Thymus (tissue), 11 donors: ENCODE results near the gene GRID1. TPM values are rescaled to one million over a fixed set of nuclear protein-coding genes. Genes with fewer than 3 reads are reported as not detected.

Source experiments
- DNase-seq, 9 donors: peaks; one replicate each; pipeline ENCODE4 v3.0.0-alpha.2; 2013; ENCODE audit warnings: low spot score in 9 of 9, low read depth in 6 of 9, missing footprints in 1 of 9
- H3K27ac ChIP-seq, 2 donors: one replicate each; pipeline ENCODE4 v1.5.1; 2013; ENCODE audit warnings: control low read depth in 1 of 2, low read depth in 1 of 2, low read length in 1 of 2, mild to moderate bottlenecking in 1 of 2, moderate library complexity in 1 of 2
- H3K27me3 ChIP-seq, 2 donors: one replicate each; pipeline ENCODE4 v1.5.1; 2013; ENCODE audit warnings: low read length in 1 of 2; ENCODE audit not compliant: control insufficient read depth in 2 of 2, insufficient read depth in 1 of 2
- H3K36me3 ChIP-seq, 2 donors: one replicate each; pipeline ENCODE4 v1.5.1; 2013; ENCODE audit warnings: low read length in 1 of 2, mild to moderate bottlenecking in 1 of 2, moderate library complexity in 1 of 2; ENCODE audit not compliant: control insufficient read depth in 2 of 2, insufficient read depth in 2 of 2
- H3K4me1 ChIP-seq, 2 donors: one replicate each; pipeline ENCODE4 v1.5.1; 2013; ENCODE audit warnings: low read length in 2 of 2; ENCODE audit not compliant: control insufficient read depth in 2 of 2, insufficient read depth in 2 of 2
- H3K4me3 ChIP-seq, 2 donors: one replicate each; pipeline ENCODE4 v1.5.1; 2013; ENCODE audit warnings: low read length in 2 of 2, control low read depth in 1 of 2, mild to moderate bottlenecking in 1 of 2
- H3K9me3 ChIP-seq, 2 donors: one replicate each; pipeline ENCODE4 v1.5.1; 2013; ENCODE audit warnings: low read length in 1 of 2, mild to moderate bottlenecking in 1 of 2; ENCODE audit not compliant: control insufficient read depth in 2 of 2, insufficient read depth in 1 of 2
- WGBS: extraction: QIAGEN DNeasy Blood & Tissue Kit; methylation state at CpG from one replicate; pipeline ENCODE4 v1.1.7; 2013; 5-methylcytosine and 5-hydroxymethylcytosine counted together
- polyA plus RNA-seq: library from polyadenylated mRNA; stranded (reverse); fragments of 200-250 nt; gene quantifications from one replicate; pipeline ENCODE4 v1.2.3, GENCODE V29; 2013
- total RNA-seq: library from RNA; stranded (reverse); fragments of 120-200 nt; gene quantifications from one replicate; pipeline ENCODE4 v1.2.4, GENCODE V29; 2013
- donor health status: healthy.

Gene GRID1
- total and polyA plus RNA-seq, 2 donors = 0.33 to 0.46 TPM

DNA sequence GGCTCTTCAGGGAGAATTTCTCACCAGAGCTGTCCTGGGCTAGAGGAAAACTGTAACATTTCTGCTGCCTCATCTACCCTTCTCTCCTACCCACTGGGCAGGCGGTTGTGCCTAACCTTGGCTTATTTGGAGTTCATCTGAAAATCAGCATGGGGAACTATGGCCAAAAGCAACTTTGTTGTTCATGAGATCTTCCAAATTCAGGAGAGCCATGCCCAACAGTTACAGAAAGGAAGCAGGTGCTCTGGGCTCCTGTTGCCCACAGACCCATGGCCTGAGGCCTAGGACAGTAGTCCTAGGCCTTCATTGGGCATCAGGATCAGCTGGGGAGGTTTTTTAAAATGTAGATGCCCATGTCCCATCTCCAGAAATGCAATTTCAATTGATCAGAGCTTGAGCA lies 85.2 kb downstream of the GRID1 start:
- Histone ChIP-seq H3K27me3 (no peaks in the 10 kb centered on the region), H3K4me3 (no peak overlapping the region), H3K36me3 (no peaks in the 10 kb centered on the region), H3K27ac (no peak overlapping the region), H3K9me3 (no peaks in the 10 kb centered on the region), H3K4me1 (no peaks in the 10 kb centered on the region)
- DNase-seq = no peak
- 100% methylated on average over 1 of the region's 1 CpG for WGBS

- Histone ChIP-seq H3K27ac (no peak overlapping the region), H3K4me3 (no peak overlapping the region), H3K9me3 (no peaks in the 10 kb centered on the region), H3K4me1 (no peaks in the 10 kb centered on the region), H3K27me3 (peaks cover 0 to 5% of the 10 kb centered on the region in 2 donors), H3K36me3 (no peaks in the 10 kb centered on the region)
- 84% methylated on average over 2 of the region's 2 CpGs for WGBS
- no peak for DNase-seq
Measured at GRCh38 chr10:86269332-86269731, 97.3 kb downstream of the GRID1 start.

GRCh38 chr10:86267286-86268195 lies 99.1 kb downstream of the GRID1 start:
- Histone ChIP-seq H3K36me3 (no peaks in the 10 kb centered on the region), H3K27ac (no peak overlapping the region), H3K4me1 (no peaks in the 10 kb centered on the region), H3K27me3 (peaks cover 0 to 22% of the 10 kb centered on the region in 2 donors), H3K9me3 (no peaks in the 10 kb centered on the region), H3K4me3 (no peak overlapping the region)
- DNase-seq = no peak
- WGBS = 93% methylated on average over 12 of the region's 12 CpGs

DNA sequence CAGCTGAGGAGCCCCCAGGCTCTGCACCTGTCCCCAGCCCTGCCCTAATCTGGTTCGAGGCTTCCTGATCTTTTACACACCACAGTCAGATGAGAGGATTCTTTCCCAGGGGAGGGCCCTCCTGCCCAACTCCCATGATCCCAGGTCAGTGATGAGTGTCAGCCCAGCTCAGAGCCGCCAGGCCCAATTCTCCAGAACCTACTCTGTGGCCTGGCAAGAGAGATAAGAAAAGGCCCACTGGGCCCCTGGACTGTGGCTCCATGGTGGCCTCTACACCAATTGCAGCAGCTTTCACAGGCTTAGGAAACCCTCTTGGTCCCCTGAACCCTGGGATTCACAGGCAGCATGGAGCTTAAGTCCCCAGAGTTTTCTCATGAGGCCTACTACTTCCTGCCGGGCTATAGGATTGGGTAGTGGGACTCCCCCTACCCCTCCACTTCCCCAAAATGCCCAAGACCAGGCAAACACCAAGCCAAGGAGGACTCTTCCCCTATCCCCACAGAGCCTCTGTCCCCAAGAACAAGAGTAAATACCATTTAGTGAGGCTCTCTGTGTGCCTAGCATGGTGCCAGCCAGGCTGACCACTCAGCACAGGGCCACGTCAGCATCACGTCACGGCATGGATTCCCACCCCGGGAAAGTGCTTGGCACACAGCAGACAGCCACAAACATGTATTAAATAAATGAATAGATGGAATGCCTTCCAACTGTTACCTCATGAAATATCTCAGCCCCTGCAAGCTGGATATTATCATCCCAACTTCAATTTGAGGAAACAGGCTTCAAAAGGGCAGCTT lies 100.0 kb downstream of the GRID1 start:
- DNase-seq = no peak
- Histone ChIP-seq H3K4me1 (no peaks in the 10 kb centered on the region), H3K4me3 (no peak overlapping the region), H3K27me3 (peaks cover 0 to 29% of the 10 kb centered on the region in 2 donors), H3K9me3 (no peaks in the 10 kb centered on the region), H3K36me3 (no peaks in the 10 kb centered on the region), H3K27ac (no peak overlapping the region)
- WGBS = 96% methylated on average over 7 of the region's 7 CpGs

- Histone ChIP-seq H3K27ac (no peak overlapping the region), H3K36me3 (no peaks in the 10 kb centered on the region), H3K27me3 (peaks cover 0 to 33% of the 10 kb centered on the region in 2 donors), H3K9me3 (no peaks in the 10 kb centered on the region), H3K4me1 (no peaks in the 10 kb centered on the region), H3K4me3 (no peak overlapping the region)
- DNase-seq = no peak
- WGBS = 90% methylated on average over 3 of the region's 3 CpGs
Measured at GRCh38 chr10:86265895-86266259, 100.7 kb downstream of the GRID1 start.

DNA sequence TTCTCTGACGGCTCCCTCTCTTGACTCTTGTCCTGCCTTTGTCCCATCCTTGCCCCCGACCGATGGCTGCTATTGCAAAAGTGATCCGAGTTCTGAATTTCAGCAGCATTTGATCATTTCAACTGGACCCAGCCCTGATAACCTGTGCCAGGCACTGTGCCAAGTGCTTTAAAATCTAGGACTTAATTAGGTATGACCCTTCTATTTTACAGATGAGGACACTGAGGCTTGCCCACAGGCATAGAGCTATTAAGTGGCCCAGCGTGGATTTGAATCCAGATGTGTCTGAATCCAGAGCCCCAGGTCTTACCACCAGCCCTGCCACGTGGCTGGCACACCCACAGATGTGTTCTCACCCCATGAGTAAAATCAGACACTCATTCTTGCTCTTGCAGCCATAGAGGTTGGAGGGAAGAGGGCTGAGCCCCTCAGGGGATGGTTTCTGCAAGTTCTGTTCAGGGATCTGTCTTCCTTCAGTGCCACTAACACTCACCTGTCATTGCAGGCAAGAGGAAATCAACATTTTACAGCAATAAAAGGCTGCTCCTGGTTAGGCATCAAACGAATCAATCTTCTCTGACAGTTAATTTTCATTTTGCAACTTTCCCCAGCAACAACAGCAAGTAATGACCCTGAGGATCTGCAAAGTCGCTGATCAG lies 101.2 kb downstream of the GRID1 start:
- Histone ChIP-seq H3K36me3 (no peaks in the 10 kb centered on the region), H3K4me3 (no peak overlapping the region), H3K4me1 (no peaks in the 10 kb centered on the region), H3K27ac (no peak overlapping the region), H3K27me3 (peaks cover 0 to 33% of the 10 kb centered on the region in 2 donors), H3K9me3 (no peaks in the 10 kb centered on the region)
- 84% methylated on average over 8 of the region's 8 CpGs for WGBS
- no peak for DNase-seq

DNA sequence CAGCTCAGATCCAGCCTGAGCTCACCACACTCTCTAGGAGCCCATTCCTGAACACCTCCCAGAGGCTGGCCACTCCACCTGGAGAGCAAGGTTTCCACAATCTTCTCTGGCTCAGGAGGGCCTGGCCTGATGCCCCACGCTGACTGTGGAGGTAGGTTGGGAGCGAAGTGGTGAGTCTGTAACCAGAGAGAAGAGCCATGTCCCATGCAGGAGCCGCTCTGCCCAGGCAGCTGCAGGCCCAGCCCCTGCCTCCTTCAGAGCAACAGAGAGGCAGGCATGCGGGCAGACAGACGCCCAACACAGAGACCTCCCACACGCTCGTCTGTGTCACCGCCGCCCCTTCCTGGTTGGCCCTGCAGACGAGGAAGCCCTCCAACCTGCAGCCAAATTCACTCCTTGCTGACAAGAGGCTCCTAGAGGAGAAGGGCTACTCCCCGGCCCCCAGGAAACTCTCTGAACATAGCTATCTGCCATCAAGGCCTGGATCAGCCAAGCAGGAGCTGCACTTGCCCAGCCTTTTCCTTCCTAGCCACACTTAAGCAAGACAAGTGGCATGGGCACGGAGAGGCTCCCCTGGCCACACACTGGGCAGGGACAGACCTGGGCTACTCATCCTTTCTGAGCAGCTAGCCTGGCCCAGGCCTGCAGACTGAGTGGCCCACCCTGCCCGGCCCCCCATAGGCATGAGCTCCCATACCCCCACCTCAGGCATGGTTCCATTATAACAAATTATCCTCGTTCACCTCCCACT lies 101.9 kb downstream of the GRID1 start:
- H3K4me1 ChIP-seq = no peaks in the 10 kb centered on the region
- H3K27me3 ChIP-seq = peaks cover 0 to 33% of the 10 kb centered on the region in 2 donors
- H3K4me3 ChIP-seq = no peak overlapping the region
- H3K27ac ChIP-seq = no peak overlapping the region
- no peaks in the 10 kb centered on the region for H3K36me3 ChIP-seq
- no peak for DNase-seq
- WGBS = 81% methylated on average over 14 of the region's 14 CpGs
- no peaks in the 10 kb centered on the region for H3K9me3 ChIP-seq

DNA sequence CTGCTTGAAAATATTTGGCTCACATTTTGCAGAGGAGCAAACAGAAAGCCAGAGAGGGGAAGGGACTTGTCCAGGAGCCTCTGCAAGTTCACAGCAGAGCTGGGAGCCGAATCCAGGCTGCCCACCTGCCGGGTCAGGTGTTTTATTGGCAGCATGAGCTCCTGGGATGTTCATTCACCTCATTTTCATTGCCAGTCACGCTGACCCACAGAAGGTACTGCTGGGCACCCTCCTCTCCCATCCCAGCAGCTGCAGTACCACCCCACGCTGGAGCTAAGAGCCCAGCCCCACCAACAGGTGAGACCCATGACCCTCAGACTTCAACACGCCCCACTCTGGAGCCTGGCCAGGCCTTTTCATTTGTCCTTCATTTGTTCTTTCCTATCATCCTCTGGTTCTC lies 102.7 kb downstream of the GRID1 start:
- Histone ChIP-seq H3K27ac (no peak overlapping the region), H3K9me3 (no peaks in the 10 kb centered on the region), H3K4me1 (no peaks in the 10 kb centered on the region), H3K36me3 (no peaks in the 10 kb centered on the region), H3K4me3 (no peak overlapping the region), H3K27me3 (peaks cover 0 to 33% of the 10 kb centered on the region in 2 donors)
- DNase-seq = no peak
- WGBS = 89% methylated on average over 5 of the region's 5 CpGs
